GM12892 (cell line): ENCODE results near the gene MAGI2.

Experiments used
- POLR2A ChIP-seq: IDR thresholded peaks from 2 replicates; pipeline ENCODE4 v1.6.1; 2011; ENCODE audit warnings: low read depth, low read length, control low read depth
- POLR2AphosphoS5 ChIP-seq: IDR thresholded peaks from 2 replicates; pipeline ENCODE4 v1.6.1; 2011; ENCODE audit warnings: low read depth, low read length, control low read depth
- TAF1 ChIP-seq: IDR thresholded peaks from 2 replicates; pipeline ENCODE4 v1.6.1; 2011; ENCODE audit warnings: low read depth, mild to moderate bottlenecking, control low read depth, low read length, borderline replicate concordance

DNA sequence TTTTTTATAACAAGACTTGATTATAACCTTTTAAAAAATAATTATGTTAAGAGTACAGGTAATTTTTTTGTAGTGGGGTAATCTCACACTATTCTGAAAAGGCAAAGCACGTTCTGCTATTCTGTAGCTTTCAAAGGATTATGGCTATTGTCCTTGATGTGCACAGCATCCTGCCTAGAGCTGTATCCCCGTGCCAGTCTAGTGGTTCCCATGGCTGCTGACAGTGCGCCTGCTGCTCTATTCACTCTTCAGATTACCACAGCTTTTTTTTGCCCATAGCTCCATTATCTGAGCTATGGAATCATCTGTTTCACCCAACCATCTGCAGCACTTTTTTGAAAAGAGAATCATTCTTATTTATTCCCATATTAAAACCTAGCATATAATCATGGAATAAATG, 931.5 kb downstream of the MAGI2 start:
- TF ChIP-seq POLR2A (no peak), POLR2AphosphoS5 (no peak), TAF1 (no peak)
